HepG2 (cell line): Measurements from ENCODE around the gene CD2.

Experiments used
- ARNTL ChIP-seq: sonication (generic); formaldehyde crosslinking; IDR thresholded peaks from 2 replicates; pipeline ENCODE4 v1.4.0; 2020; ENCODE audit warnings: mild to moderate bottlenecking, missing genetic modification reagents
- CBX5 ChIP-seq: sonication (generic); formaldehyde crosslinking; IDR thresholded peaks from 2 replicates; pipeline ENCODE4 v1.4.0; 2020; ENCODE audit warnings: missing genetic modification reagents, borderline replicate concordance
- CTCF ChIP-seq: sonication (generic); formaldehyde crosslinking; IDR thresholded peaks from 2 replicates; pipeline ENCODE4 v1.5.0; 2020; ENCODE audit warnings: mild to moderate bottlenecking, missing genetic modification reagents, moderate library complexity
- EZH2 ChIP-seq: conservative IDR thresholded peaks from 2 replicates; pipeline ENCODE4 v1.6.1; 2012; ENCODE audit warnings: mild to moderate bottlenecking, low read depth, low read length, moderate library complexity
- GATAD2A ChIP-seq: IDR thresholded peaks from 2 replicates; pipeline ENCODE4 v1.6.1; 2016
- PRDM10 ChIP-seq: sonication (generic); formaldehyde crosslinking; IDR thresholded peaks from 2 replicates; pipeline ENCODE4 v1.4.0; 2020; ENCODE audit warnings: low read depth, missing genetic modification reagents
- RFX1 ChIP-seq: fragments of 450-650 bp; IDR thresholded peaks from 2 replicates; pipeline ENCODE4 v1.6.1; 2017
- ZBTB25 ChIP-seq: IDR thresholded peaks from 2 replicates; pipeline ENCODE4 v1.6.1; 2018; ENCODE audit warnings: missing genetic modification reagents
- ZBTB26 ChIP-seq: IDR thresholded peaks from 2 replicates; pipeline ENCODE4 v1.6.1; 2016; ENCODE audit warnings: missing compliant biosample characterization, missing genetic modification reagents, borderline replicate concordance
- ZBTB3 ChIP-seq: sonication (generic); formaldehyde crosslinking; IDR thresholded peaks from 2 replicates; pipeline ENCODE4 v1.4.0; 2020; ENCODE audit warnings: low read depth, mild to moderate bottlenecking, moderate library complexity, missing genetic modification reagents, borderline replicate concordance
- ZBTB44 ChIP-seq: sonication (generic); formaldehyde crosslinking; IDR thresholded peaks from 2 replicates; pipeline ENCODE4 v1.4.0; 2020; ENCODE audit warnings: missing genetic modification reagents
- ZKSCAN8 ChIP-seq: IDR thresholded peaks from 2 replicates; pipeline ENCODE4 v1.6.1; 2016; ENCODE audit warnings: borderline replicate concordance, missing genetic modification reagents, missing compliant biosample characterization
- ZNF572 ChIP-seq: sonication (generic); formaldehyde crosslinking; IDR thresholded peaks from 2 replicates; pipeline ENCODE4 v1.5.1; 2020; ENCODE audit warnings: mild to moderate bottlenecking, missing genetic modification reagents
- ZSCAN20 ChIP-seq: sonication (generic); formaldehyde crosslinking; IDR thresholded peaks from 2 replicates; pipeline ENCODE4 v1.4.0; 2020; ENCODE audit warnings: missing genetic modification reagents, mild to moderate bottlenecking, borderline replicate concordance

GRCh38 chr1:116737855-116738321, 16.3 kb upstream of the CD2 start:
- no peak for TF ChIP-seq ZBTB3 (CRISPR knock-in tag)
- no peak for TF ChIP-seq EZH2
- no peak for TF ChIP-seq ZBTB25 (CRISPR knock-in tag)
- TF ChIP-seq ZBTB44 (CRISPR knock-in tag) = no peak
- TF ChIP-seq ZBTB26 (CRISPR knock-in tag) = no peak
- no peak for TF ChIP-seq GATAD2A (CRISPR knock-in tag)
- TF ChIP-seq PRDM10 (CRISPR knock-in tag) = no peak
- TF ChIP-seq CTCF (CRISPR knock-in tag) = no peak
- no peak for TF ChIP-seq CBX5 (CRISPR knock-in tag)
- TF ChIP-seq ZSCAN20 = no peak
- no peak for TF ChIP-seq ZKSCAN8 (CRISPR knock-in tag)
- no peak for TF ChIP-seq ARNTL (CRISPR knock-in tag)
- TF ChIP-seq ZNF572 = no peak
- TF ChIP-seq RFX1 = no peak
